Measurements from ENCODE around the gene MYO1H. TPM values are rescaled to one million over a fixed set of nuclear protein-coding genes. Genes with fewer than 3 reads are reported as not detected.
"Not testable (repeated sequence)": the region's sequence is repeated elsewhere in the genome, so short reads cannot be mapped to it uniquely, and the experiment has no call there.

Gene MYO1H
- total RNA-seq, 1 donor from 2014 or later, result not detected

GRCh38 chr12:109462868-109463692, 115.4 kb downstream of the MYO1H start:
- intact Hi-C loops (cut with DNase I), result no loop called here
- peak; percentile 90 for DNase-seq (ENCODE audit: low spot score)

- DNase-seq (ENCODE audit: low spot score), result no peak
- intact Hi-C loops (cut with DNase I), result no loop called here
Measured at GRCh38 chr12:109463756-109464155, 116.1 kb downstream of the MYO1H start.

GRCh38 chr12:109464642-109465351, 117.1 kb downstream of the MYO1H start:
- no peak for DNase-seq (ENCODE audit: low spot score)
- intact Hi-C loops (cut with DNase I), result no loop called here

- no peak for DNase-seq (ENCODE audit: low spot score)
- intact Hi-C loops (cut with DNase I), result no loop called here
Measured at GRCh38 chr12:109466305-109466704, 118.6 kb downstream of the MYO1H start.

- intact Hi-C loops (cut with DNase I), result no loop called here
Measured at GRCh38 chr12:109466821-109467220, 119.1 kb downstream of the MYO1H start.

GRCh38 chr12:109467978-109468676, 120.4 kb downstream of the MYO1H start:
- intact Hi-C loops (cut with DNase I), result no loop called here
- no peak for DNase-seq (ENCODE audit: low spot score)

More at GRCh38 chr12:109466821-109467220, 119.1 kb downstream of the MYO1H start:
- no peak for DNase-seq (ENCODE audit: low spot score)

- intact Hi-C loops (cut with DNase I), result no loop called here
- DNase-seq (ENCODE audit: low spot score), result no peak
Measured at GRCh38 chr12:109469517-109469916, 121.8 kb downstream of the MYO1H start.

- no peak for DNase-seq (ENCODE audit: low spot score)
- intact Hi-C loops (cut with DNase I), result no loop called here
Measured at GRCh38 chr12:109473006-109473405, 125.3 kb downstream of the MYO1H start.

GRCh38 chr12:109473526-109474270, 126.0 kb downstream of the MYO1H start:
- DNase-seq (ENCODE audit: low spot score); intact Hi-C loops (cut with DNase I): not testable (repeated sequence)

GRCh38 chr12:109475121-109475520, 127.4 kb downstream of the MYO1H start:
- intact Hi-C loops (cut with DNase I), result loop anchor here (5.0 kb wide), 1 partner anchor 43 kb away; no protein-coding TSS in a partner anchor

GRCh38 chr12:109475993-109476806, 128.5 kb downstream of the MYO1H start:
- intact Hi-C loops (cut with DNase I), result loop anchor here (5.0 kb wide), 1 partner anchor 44 kb away; no protein-coding TSS in a partner anchor
- no peak for DNase-seq (ENCODE audit: low spot score)

More at GRCh38 chr12:109475121-109475520, 127.4 kb downstream of the MYO1H start:
- no peak for DNase-seq (ENCODE audit: low spot score)

GRCh38 chr12:109476807-109477184, 129.1 kb downstream of the MYO1H start:
- DNase-seq (ENCODE audit: low spot score), result no peak
- intact Hi-C loops (cut with DNase I), result loop anchor here (5.0 kb wide), 1 partner anchor 44 kb away; no protein-coding TSS in a partner anchor

- intact Hi-C loops (cut with DNase I), result loop anchor here (5.0 kb wide), 1 partner anchor 45 kb away; no protein-coding TSS in a partner anchor
- peak; percentile 95 for DNase-seq (ENCODE audit: low spot score)
Measured at GRCh38 chr12:109477185-109477962, 129.7 kb downstream of the MYO1H start, which contains the start of the genes KCTD10 and UBE3B. Gene KCTD10 (minus strand): TSS chr12:109477300. CDS start chr12:109477262, 38 bp downstream. Gene UBE3B (plus strand): TSS chr12:109477634. CDS start chr12:109483552, 5,918 bp downstream.

GRCh38 chr12:109477963-109478315, 130.2 kb downstream of the MYO1H start:
- no peak for DNase-seq (ENCODE audit: low spot score)
- intact Hi-C loops (cut with DNase I), result loop anchor here (5.0 kb wide), 1 partner anchor 46 kb away; no protein-coding TSS in a partner anchor

GRCh38 chr12:109479761-109480160, 132.1 kb downstream of the MYO1H start:
- intact Hi-C loops (cut with DNase I), result loop anchor here (5.0 kb wide), 1 partner anchor 47 kb away; no protein-coding TSS in a partner anchor
- no peak for DNase-seq (ENCODE audit: low spot score)

GRCh38 chr12:109480356-109480755, 132.7 kb downstream of the MYO1H start:
- intact Hi-C loops (cut with DNase I), result no loop called here
- DNase-seq (ENCODE audit: low spot score), result no peak

GRCh38 chr12:109481863-109482262, 134.2 kb downstream of the MYO1H start:
- intact Hi-C loops (cut with DNase I), result no loop called here
- no peak for DNase-seq (ENCODE audit: low spot score)
